Astrocyte of the spinal cord (primary cell): ENCODE data around the gene PINK1.

Source experiments
- DNase-seq: peaks from one replicate; pipeline ENCODE4 v3.0.0; 2011; ENCODE audit warnings: low read depth, low spot score
- H3K4me3 ChIP-seq: 2 replicates; pipeline ENCODE4 v1.5.1; 2011; ENCODE audit warnings: low read depth, mild to moderate bottlenecking, low read length, moderate library complexity
- CTCF ChIP-seq: IDR thresholded peaks from 2 replicates; pipeline ENCODE4 v1.5.1; 2012; ENCODE audit warnings: low read depth, mild to moderate bottlenecking, low read length, inconsistent platforms
- in situ Hi-C: cut with HindIII; loops from 2 replicates; pipeline ENCODE4 v1.10.0; 2017; ENCODE audit warnings: low sequenced_read_pairs

Gene PINK1

GRCh38 chr1:20695515-20695914 lies 62.3 kb downstream of the PINK1 start:
- no peak overlapping the region for H3K4me3 ChIP-seq
- no peak for TF ChIP-seq CTCF
- in situ Hi-C loops: no loop called here
- no peak for DNase-seq

DNA sequence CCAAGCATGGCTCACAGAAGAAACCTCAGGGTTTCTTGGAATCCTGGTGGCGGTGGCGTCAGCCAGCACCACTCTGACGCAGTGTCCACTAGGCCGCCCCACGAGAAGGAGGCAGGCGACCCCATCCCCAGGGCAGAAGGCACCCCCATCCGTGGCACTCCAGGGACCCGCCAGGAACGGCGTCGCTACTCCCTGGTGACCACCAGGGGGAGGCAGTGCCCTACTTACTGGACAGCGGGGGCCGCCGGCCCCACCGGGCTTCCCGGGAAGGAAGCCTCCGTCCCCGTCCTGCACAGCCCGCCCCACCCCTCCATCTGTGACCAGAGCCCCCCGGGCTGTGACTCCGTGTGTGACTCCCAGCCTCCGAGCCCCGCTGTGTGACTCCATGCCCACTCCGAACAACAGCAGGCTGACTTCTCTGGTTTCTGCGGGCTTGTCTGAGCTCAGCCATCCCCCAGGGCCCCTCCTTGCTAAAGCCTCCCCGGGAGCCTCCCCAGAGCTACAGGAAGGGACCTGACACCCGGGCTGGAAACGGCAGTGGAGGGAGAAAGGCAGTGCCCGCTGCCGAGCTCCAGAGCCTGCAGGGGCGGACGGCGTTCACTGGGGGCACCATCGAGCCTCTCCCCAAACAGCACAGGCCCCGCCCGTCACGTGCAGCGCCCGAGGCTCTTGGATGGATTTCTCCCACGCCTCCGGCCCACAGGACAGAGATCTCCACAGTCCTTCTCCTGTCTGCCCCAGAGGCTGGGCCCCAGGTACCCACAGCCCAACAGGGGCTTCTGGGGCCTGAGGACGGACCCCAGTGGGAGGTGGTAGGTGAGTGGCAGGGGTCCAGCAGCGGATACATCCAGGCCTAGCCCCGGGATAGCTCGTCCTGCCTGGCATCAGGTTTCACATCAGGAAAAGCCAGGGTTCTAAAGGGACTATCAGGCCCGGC lies 63.4 kb downstream of the PINK1 start:
- peak; percentile 93 for DNase-seq
- in situ Hi-C loops: no loop called here
- peak; percentile 87 for TF ChIP-seq CTCF
- peak overlapping the region; percentile 55 for H3K4me3 ChIP-seq

DNA sequence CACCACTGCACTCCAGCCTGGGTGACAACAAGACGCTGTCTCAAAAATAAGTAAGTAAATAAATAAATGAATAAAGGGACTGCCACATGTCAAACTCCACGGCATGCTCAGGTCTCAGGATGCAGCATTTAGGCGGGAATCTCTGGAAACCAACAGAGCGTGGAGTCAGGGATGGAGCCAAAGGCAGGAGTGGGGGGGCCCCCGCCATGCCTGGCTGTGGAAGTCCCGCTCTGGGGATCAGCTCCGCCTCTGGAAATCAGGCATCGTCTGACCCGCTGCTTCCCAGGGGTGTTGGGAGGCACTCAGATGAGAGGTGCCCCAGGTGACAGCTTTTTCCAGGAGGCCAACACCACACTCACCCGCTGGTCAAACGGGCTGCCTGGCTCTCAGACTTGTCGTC lies 64.3 kb downstream of the PINK1 start:
- in situ Hi-C loops: no loop called here
- no peak for TF ChIP-seq CTCF
- DNase-seq: no peak
- no peak overlapping the region for H3K4me3 ChIP-seq

DNA sequence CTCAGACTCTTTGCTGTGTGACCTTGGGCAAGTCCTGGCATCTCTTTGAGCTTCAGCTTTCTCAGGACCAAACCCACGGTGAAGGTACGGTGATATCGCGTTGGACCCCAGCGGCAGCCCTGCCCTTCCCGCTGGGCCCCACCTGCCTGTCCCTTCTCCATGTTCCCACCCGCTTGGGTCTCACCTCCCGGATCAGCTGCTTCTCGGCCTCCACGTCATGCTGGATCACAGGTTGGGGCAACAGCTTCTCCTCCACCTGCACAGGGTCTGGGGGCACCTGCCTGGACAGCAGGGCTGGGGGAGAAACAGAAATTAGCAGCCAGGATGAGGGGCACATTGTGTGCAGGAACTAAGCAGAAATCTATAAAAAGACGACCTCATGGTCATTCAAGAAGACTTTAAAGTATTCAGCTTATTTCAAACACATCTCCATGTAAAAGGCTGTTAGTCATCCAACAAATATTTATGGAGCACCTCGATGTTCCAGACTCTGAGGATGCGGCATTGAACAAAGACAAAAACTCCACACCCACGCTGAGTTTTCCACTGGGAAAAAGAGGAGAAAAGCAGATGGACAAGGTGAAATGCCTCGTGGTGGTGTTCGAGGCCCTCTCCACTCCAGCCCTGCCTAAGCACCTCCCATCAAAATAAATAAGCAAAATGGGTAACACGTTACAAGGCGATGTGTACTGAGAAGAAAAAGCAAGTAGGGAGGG lies 65.1 kb downstream of the PINK1 start:
- in situ Hi-C loops: no loop called here
- H3K4me3 ChIP-seq: no peak overlapping the region
- peak; percentile 66 for DNase-seq
- TF ChIP-seq CTCF: no peak

- TF ChIP-seq CTCF: no peak
- H3K4me3 ChIP-seq: no peak overlapping the region
- in situ Hi-C loops: no loop called here
- DNase-seq: no peak
Observed at GRCh38 chr1:20699558-20699957, 66.3 kb downstream of the PINK1 start.

- in situ Hi-C loops: no loop called here
- no peak for TF ChIP-seq CTCF
- H3K4me3 ChIP-seq: no peak overlapping the region
- DNase-seq: no peak
Observed at GRCh38 chr1:20700636-20701215, 67.5 kb downstream of the PINK1 start.
